ENCODE data around the gene EFNA4.
"Not testable (repeated sequence)": the region's sequence is repeated elsewhere in the genome, so short reads cannot be mapped to it uniquely, and the experiment has no call there.

Gene EFNA4

DNA sequence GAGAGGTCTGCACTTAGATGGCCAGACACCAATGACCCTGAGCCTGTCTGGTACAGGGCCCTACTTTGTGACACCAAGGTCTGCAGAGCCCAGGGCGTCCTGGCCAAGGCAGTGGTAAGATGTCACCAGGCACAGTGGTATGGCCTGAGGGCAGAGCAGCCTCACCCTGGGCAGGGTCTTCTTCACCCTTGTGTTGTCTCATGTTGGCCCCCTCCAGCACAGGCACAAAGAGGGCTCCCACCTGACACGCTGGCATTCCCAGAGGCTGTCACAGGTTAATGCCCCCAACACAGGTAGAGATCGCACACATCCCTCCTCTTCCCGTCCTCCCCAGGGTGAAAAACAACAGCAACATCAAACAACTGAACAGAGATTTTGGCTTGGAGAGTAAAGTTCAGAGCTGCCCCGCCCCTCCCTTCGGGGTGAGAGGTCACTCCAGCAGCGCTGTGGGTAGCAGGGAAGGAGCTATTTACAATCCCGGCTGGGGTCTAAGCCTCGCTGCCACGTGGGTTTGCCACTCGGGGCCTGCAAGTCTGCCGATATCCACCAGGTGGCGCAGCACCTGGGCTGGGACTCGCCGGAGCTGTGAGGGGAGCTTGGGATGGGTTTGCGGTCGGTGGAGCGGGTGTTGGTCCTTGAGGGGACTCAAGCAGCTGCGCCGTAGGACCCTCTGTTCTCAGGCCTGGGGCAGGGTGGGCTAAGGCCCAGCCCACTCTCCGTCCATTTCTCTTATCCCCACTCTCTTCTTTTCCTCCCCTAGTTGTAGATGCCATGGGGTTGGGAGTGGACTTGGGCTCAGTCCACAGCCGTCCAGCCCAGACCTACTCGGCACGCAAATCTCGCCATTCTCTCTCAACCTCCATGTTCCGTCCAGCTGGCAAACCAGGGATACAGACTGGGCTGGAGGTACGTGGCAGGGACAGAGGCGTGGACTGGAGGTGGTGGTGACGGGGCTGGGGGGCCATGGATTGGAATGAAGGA lies 27.8 kb downstream of the EFNA4 start:
- peak; percentile 48 for DNase-seq

DNA sequence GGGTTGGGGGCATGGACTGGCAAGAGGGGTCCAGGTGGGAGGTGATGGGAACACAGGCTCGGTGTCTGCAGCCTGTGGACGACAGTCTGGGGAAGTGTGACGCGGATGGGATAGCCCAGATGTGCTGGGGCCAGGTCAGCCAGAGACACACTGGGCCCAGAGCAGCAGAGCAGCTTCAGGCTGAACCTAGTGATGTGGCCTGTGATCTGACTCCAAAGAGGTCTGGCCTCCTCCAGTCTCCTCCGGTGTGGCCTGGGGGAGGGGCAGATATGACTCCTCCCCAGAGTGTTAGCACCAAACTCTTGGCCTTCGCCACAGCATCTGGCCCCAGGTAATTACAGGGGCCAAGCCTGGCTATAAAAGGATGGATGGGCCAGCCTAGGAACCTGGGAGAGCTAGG lies 28.6 kb downstream of the EFNA4 start:
- DNase-seq, result no peak

DNA sequence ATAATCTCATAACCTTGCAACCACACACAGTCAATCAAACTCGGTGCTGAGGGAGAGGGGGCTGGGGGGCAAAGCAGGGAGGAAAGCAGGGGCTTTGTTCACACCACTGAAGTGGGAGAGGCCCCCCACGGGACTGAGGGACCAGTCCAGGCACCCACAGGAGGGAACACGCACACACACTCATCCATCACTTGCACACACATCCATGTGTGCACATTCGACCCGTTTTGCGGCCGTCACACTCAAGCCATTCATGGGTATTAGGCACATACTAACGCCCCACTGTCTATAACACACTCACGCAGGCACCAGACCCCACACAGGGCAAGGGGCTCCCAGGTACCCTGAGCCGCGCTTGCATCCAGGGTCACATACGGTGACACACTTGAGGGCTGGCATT lies 29.1 kb downstream of the EFNA4 start:
- DNase-seq, result no peak

DNA sequence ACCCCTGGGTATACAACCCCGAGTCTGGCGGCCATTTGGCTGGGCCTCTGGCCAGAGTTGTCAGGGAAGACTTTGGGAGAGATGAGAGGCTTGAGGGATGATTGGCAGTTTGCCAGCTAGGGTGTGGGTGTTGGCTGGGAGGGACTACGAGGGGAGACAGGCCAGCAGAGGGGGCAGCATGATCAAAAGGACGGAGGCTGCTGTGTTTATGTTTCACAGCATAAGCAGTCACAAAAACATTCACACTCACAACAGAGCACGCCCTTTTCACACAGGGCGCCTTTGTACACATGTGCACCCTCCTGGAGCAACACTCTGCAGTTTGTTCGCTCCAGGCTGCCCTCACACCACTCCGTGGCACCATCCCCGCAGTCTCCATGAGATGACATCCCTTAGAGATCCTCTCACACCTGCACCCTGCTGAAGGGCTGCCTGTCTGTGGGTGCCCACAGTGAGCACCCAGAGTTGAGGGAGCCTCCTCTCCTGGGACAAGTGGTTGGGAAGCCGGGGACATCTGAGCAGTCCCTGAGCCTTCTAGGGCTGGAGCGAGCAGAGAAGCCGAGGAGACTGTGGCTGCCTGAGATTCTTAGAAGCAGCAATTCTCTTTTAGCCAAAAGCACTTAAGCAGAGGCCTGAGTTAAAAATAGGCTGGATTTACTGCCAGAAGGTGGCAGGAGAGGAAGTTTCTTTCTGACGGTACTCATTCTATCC lies 30.5 kb downstream of the EFNA4 start:
- DNase-seq, result no peak

DNA sequence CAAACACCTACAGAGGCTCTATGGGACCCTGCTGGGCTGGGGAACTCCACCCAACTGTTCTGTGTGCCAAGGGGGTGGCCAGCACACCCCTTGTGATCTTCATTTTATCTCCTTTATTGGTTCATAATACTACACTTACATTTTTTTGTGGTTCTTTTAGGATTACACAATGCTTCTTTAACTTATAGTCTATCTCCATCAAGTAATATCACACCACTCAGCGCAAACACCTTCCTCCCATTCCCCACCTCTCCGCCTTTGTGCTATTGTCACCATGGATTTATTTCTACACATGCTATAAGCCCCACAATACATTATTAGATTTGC lies 31.0 kb downstream of the EFNA4 start:
- DNase-seq, result no peak

DNA sequence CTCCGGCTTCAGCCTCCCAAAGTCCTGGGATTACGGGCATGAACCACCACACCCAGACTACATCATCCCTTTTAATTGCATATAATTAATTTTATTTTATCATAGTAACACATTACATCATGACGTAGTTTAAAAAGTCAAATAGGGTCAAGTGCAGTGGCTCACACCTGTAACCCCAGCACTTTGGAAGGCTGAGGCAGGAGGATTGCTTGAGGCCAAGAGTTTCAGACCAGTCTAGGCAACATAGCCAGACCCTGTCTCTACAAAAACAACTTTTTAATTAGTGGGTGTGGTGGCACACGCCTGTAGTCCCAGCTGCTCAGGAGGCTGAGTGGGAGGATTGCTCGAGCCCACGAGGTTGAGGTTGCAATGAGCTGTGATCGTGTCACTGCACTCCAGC lies 35.8 kb downstream of the EFNA4 start:
- DNase-seq, result no peak

DNA sequence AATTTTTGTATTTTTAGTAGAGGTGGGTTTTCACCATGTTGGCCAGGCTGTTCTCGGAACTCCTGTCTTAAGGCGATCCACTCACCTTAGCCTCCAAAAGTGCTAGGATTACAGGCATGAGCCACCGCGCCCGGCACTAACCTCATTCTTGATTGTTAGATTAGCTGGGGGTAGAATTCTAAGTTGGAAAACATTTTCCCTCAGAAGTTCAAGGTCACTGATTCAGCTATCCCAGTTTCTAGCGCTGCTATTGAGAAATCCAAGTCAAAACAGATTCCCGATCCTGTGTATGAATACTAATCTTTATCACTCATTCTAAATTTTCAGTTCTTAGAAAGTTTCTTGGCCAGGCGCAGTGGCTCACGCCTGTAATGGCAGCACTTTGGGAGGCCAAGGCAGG lies 39.8 kb downstream of the EFNA4 start:
- no peak for DNase-seq

DNA sequence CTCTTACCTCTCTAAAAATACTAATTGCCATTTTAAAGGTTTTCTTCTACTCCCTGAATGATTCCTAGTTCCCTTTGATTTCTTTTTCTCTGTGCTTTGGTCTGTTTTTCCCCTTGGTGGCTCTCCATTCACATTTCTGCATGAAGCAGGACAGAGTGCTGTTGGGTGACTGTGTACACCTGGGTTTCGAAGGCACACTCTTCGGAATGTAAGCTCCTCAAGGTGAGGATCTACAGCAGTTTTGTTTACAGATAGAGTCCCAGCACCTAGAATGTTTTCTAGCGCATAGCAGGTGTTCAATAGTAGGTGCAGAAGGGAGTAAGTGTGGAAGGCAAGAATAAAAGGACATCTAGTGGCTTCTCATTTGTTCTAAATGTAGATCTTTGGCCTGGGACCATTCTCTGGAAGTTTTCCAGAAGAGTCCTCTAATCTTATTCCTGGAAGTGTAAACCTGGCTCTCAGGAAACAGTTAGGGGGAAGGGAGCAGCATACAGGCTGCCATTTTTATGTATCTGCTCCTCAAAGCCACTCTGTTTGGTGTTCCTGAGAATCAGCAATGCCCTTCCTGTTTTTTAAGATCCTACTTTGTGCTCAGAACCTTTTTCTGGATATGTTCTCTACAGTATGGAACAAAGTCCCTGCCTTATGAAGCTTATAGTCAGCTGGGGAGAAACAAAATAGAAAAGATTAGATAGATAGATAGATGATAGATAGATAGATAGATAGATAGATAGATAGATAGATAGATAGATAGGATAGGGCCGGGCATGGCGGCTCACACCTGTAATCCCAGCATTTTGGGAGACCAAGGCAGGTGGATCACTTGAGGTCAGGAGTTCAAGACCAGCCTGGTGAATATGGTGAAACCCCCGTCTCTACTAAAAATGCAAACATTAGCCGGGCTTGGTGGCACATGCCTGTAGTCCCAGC lies 41.3 kb downstream of the EFNA4 start:
- no peak for DNase-seq

DNA sequence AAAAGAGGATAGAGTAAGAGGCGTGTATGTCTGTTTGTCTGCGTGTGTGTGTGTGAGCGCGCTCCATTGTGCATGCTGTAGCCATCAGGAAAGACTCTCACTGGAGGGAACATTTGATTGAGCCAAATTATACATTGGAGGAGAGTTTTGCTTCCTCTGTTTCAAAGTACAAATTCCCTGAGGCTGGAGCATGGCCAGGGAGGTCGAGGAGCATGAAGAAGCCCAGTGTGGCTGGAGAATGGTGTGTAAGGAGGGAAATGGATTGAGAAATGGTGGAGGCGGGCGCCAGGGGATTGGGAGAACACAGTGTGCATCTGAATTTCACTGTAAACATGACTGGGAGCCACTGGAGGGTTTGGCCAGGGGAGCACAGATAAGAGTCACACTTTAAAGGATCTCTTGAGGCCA lies 42.1 kb downstream of the EFNA4 start:
- no peak for DNase-seq

DNA sequence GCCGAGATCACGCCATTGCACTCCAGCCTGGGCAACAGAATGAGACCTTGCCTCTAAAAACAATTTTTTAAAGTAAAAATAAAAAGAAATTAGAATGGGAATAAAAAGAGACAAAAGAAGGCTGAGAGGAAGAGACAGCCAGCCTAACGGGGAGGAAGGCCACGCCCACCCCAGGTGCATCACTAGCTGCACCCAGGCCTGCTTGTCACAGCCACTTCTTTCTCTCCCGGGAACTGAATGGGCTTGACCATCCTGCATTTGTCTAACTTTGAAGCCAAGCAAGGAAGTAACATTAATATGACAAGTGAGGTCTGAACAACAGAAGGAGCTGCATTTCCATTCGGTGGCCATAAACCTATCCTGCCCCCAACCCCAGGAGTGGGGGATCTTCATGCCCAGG lies 43.3 kb downstream of the EFNA4 start:
- no peak for DNase-seq

DNA sequence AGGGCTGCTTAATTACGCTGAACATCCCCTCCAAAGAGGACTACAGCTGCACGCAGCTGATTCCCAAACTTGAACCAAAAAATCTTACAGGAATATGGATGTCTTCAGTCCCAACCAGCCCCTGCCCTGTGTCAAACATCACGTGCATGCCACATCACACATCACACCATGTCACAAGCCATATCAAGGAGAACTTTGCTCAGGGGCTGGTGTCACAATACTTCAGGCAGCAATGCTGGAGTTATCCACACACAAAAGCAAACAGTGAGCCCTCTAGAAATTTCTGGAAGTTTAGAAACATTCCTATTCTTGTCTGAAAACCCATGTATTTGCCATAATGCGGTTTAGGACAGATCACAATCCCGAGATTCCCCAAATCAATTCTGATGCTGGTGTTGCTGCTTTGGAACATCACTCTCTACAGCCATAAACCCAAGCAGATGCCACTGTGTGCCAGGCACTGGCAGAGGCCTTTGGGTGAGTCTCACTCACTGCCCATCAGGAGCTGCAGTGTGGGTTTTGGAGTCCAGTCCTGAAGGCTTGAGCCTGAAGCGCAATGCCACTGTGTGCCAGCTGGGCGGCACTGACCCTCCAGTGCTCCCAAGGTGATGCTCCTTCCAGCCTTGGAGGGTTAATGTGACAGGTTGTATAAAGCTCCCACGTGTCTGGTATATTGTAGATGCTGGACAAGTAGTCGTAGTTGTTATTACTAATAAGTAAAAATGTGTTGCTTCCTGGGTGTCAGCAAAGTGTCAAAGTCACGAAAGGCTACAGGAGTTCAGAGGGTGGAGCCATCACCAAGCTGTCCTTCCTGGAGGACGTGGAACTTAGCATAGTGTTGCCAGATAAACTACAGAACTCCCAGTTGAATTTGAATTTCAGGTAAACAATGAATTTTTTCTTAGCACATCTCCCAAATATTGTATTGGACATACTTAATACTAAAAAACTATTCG lies 44.0 kb downstream of the EFNA4 start:
- DNase-seq, result no peak

DNA sequence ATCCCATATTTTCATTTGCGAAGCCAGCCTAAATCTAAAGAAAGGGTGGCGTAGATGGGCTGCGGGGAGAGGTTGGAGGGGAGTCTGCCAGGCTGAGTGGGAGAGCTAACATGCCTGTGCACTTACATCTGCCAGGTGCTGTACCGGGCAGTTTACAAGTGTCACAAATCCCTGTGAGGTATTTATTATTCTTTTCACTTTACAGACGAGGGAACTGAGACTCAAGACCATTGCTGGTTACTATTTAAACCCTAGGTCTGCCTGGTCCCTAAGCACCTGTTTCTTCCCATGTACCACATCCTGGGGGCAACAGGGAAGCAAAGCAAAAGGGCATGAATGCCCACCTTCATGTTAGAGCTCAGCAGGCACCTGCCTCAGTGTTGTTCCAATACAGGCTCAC lies 44.8 kb downstream of the EFNA4 start:
- no peak for DNase-seq

DNA sequence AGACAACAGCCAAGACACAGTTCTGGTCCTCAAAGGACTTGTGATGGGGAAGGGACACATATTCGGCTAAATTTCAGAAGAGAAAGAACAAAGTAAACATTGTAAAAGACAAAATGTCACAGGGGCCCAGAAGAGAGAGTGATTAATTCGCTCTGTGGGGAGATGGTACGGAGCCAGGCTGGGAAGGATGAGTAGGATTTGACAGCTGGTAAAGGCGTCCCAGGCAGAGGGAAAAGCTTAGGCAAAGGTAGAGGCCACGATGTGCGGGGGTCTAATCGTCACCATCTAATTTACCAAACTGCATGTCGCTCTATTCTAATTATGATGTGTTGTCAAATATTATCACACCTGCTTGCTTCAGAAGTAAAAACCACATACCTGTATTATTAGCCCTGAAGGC lies 46.8 kb downstream of the EFNA4 start:
- DNase-seq, result no peak

DNA sequence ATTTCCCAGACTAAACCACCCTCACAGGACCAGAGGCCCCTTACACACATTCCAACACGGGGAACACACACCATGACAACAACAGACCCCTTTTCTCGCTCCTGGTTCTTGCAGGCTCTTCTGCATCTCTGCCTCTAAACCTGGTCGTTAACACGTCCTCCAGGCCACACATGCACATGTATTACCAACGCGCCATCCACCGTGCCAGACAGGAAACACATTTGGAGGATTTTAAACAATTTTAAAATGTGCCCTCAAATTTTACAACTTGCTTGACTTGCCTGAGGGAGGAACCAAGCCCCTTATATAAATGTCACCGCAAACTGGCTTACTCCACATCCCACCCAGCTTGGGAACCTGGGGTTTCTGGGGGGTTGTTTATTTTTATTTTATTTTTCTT lies 47.3 kb downstream of the EFNA4 start:
- DNase-seq, result no peak

DNA sequence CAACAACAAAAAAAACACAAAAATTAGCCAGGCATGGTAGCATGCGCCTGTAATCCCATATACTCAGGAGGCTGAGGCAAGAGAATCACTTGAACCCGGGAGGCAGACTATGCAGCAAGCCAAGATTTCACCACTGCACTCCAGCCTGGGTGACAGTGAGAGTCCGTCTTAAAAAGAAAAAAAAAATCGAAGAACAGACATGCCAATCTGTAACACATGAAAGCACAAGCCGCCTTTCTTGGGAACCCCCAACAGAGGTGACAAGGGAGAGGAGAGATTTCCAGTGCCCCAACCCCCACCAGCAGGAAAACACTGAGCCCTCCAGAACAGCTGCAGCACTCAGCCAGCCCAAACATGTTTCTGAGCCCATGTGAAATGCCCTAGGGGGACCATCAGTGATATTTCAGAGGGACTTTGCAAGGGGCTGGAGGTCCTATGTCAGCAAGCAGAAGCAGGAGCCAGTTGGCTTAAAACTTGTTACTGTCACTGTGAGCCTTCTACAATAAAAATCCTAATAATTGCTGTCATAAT lies 50.0 kb downstream of the EFNA4 start:
- no peak for DNase-seq

DNA sequence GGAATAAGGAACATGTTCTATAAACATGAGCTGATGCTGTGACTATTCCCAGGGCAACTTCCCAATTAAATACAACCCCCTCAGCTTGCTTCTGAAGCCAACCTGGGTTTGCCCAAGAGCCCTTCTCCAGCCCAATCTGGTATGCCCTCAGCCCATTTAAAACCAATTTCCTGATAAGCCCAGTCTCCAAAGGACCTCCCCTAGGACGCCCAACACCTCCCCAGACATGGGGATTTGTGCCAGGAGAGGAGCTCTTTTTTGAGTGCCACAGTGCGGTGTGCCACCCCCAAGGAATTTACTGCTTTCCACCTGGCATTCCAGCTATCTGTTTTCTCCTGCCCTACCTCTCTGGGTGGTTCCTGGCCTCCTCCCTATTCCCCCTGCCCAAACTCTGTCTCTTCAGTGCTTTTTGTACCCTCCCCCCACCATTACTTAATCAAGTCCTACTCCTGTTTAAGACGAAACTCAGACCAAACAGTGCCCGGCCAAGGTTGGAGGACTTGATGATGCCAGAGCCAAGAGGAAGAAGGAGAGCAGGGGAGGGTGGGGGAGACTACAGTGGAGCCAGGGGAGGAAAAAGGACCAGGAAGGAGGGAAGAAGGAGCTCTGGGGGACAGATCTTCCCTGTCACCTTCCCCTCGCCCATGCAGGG lies 52.7 kb downstream of the EFNA4 start:
- DNase-seq, result no peak

DNA sequence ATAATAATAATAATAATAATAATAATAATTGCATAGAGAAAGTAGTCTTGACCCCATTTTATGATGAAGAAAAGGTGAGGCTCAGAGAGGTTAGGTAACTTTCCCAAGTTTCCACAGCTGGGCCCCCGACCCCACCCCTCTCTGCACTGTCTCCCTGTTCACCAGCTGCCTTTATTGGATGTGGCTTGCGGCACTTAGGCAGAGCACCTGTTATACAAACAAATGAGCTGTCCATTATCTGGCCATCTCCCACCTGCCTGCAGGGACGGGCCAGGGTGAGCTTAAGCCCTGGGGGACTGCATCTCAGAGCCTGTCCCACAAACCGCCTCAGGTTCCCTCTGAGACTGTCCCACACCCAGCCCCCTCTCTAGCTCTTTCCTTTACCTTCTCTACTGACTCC lies 54.1 kb downstream of the EFNA4 start:
- no peak for DNase-seq

DNA sequence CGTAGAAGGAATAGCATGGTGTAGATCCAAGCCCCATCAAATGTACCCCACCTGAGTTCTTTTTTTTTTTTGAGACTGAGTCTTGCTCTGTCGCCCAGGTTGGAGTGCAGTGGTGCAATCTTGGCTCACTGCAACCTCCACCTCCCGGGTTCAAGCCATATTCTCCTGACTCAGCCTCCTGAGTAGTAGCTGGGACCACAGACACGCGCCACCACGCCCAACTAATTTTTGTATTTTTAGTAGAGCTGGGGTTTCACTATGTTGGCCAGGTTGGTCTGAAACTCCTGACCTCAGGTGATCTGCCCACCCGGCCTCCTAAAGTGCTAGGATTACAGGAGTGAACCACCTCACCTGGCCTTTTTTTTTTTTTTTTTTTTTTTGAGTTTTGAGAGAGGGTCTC lies 54.5 kb downstream of the EFNA4 start:
- DNase-seq, result not testable (repeated sequence)

Data from NCI-H2107 (cell line).